GM19238 (cell line): ENCODE data around the gene SLFN13.
"Not testable (repeated sequence)": the region's sequence is repeated elsewhere in the genome, so short reads cannot be mapped to it uniquely, and the experiment has no call there.

Experiments
- DNase-seq: peaks from one replicate; pipeline ENCODE4 v3.0.0; 2011; ENCODE audit warnings: low spot score; ENCODE audit not compliant: insufficient read length

Gene SLFN13

DNA sequence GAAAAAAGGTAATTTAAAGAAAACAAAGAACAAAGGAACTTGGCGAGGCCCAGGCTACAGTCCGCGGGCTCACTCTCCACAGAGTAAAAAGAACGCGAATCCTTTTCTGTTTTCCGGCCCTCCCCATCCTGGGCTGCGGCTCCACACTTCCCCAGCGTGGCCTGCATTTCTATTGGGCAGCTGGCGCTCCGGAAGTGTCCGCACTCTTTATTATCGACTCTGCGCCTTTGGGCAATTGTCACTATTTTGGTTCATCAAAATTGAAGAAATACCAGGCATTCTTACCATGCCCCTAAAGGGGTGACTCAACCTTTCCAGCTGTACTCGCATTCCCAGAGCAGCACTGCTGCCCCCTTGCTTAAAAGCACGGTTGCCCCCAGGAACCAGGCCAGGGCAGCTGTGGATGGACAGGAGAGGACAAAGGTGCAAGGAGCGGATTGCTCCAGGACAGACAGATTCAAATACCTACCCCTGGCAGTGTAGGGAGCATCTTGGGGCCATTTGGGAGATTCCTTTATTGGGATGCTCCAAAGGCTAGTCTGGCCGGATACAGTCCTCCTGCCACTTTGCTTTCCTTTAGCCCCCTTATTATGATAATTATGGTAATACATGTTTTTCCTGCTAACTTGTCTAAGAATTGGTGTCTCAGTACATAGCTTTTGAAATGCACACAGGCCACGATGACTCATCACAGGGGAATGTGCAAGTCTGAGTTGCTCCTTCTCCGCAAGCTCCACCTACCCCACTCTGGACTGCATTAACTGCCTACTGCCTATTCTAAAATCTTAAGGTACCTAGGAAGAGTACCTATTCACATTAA is 15.3 kb downstream of the SLFN13 start:
- DNase-seq: peak; percentile 13

DNA sequence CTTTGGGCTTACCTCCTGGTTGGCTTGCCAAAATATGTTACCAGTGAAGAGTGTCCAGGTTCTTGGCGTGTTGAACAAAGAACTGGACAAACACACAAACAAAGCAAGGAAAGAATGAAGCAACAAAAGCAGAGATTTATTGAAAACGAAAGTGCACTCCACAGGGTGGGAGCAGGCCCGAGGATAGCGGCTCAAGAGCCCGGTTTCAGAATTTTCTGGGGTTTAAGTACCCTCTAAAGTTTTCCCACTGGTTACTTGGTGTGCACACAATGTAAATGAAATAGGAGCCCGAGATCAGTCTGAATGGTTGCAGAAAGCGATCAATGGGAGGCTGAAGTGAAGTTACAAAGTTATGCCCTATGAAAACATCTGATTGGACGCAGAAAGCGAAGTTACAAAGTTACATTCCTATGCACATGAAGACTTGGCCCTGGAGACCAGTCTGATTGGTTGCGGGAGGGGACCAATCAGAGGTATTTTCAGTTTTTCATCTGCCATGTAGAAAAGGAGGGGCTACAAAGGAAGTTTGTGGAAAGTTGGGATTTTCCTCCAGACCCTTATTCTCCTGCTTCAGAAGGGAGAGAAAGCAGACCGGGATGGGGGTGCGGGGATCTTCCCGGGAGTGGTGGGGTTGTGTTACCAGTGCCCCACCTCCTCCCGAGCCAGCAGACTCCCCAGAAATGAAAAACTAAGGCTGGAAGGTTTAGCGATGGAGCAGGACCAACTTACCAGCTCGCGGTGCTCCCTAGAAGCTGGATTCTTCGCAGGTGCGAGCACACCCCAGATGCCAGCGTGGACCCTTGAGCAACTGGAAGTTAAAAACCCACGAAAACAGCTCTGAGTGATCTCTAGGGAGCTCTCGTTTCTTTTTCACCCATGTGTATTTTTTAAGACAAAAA is 16.1 kb downstream of the SLFN13 start, which contains the start of gene SLFN12:
SLFN12 (minus strand) TSS at position 325 of the 899 bp plus-strand sequence. CDS start 9,472 bp downstream, outside the sequence.
- DNase-seq: peak; percentile 56

DNA sequence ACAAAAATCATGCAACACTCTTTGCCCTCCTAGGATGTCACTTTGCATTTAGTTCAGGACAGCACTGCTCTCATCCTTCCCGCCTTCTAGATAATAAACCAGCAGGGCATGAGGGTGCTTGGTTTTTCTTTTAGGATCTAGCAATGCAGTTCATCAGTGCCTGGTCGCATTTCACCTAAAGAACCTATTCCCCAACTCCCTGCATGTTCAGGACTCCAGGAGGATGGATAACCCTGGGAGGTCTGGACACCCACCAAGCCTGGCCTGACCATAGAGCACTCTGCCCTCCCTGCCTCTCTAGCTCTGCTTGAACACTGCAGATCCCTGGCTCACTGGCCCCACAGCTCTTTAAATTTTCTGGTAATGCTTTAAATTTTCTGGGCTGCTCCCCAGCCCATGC is 18.9 kb downstream of the SLFN13 start:
- no peak for DNase-seq

DNA sequence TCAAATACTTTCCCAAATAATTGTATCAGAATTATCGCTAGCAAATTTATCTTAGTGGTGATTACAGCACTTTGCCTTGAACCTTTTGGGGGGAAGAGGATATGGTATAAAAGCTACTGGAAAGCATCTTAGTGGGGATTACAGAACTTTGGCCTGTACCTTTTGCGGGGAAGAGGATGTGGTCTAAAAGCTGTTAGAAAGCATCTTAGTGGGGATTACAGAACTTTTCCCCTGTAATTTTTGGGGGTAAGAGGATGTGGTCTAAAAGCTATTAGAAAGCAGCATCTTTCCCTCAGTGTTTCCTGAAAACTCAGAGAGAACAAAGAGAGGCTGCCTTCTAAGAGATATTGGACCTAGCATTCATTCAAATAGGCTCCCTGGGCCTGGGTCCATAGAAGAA is 20.3 kb downstream of the SLFN13 start:
- DNase-seq: no peak

DNA sequence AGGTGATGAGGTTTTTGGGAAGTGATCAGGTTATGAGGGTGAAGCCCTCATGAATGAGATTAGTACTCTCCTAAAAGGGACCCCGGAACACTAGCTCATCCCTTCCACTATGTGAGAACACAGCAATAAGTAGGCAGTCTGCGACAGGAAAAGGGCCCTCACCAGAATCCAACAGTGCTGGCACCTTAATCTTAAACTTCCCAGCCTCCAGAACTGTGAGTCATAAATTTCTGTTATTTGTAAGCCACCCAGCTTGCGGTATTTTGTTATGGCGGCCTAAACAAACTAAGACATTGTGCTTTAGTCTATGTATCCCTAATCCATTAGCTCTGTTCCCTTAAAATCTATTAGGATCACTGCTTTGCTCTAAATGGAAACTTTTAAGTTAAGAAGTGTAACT is 24.8 kb downstream of the SLFN13 start:
- DNase-seq: no peak

DNA sequence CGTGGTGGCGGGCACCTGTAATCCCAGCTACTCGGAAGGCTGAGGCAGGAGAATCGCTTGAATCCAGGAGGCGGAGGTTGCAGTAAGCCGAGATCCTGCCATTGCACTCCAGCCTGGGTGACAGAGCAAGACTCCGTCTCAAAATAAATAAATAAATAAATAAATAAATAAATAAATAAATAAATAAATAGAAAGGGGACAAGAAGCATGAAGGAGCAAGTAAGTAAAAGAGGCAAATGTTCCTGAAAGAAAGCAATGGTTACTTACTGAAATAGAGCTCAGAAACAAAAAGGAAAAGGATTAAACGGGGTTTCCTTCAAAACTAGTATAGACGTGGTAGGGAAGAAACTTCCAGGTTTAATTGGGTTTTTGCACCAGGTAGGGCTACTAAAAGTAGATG is 27.5 kb downstream of the SLFN13 start:
- not testable (repeated sequence) for DNase-seq

DNA sequence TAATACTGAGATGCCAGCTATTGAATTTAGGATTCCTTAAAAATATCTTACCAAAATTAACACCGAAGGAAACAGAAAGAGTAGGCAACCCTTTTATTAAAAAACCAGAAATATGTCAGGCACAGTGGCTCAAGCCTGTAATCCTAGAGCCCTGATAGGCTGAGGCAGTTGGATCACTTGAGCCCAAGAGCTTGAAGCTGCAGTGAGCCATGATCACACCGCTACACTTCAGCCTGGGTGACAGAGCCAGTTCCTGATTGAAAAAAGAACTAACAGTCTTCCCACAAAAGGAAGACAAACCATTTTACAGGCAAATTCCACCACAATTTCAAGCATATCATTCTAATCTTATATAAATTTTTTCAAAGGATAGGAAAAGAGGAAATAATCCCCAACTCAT is 31.9 kb downstream of the SLFN13 start:
- no peak for DNase-seq

DNA sequence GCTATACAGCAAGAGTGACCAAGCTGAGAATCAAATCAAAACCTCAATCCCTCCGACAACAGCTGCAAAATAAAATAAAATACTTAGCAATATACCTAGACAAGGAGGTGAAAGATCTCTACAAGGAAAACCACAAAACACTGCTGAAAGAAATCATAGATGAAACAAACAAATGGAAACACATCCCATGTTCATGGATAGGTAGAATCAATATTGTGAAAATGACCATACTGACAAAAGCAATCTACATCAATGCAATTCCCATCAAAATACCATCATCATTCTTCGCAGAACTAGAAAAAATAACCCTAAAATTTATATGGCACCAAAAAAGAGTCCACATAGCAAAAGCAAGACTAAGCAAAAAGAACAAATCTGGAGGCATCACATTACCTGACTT is 33.9 kb downstream of the SLFN13 start:
- DNase-seq: not testable (repeated sequence)

DNA sequence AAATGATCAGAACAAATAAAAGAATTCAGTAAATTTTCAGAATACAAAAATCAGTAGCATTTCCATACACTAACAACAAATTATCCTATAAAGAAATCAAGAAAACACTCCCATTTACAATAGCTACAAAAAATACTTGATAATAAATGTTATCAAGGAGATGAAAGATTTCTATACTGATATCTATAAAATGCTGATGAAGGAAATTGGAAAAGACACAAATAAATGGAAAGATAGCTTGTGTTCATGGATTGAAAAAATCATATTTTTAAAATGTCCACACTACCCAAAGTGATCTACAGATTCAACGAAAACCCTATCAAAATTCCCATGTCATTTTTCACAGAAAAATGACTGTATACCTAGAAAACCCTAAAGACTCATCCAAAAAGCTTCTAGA is 34.3 kb downstream of the SLFN13 start:
- DNase-seq: no peak

DNA sequence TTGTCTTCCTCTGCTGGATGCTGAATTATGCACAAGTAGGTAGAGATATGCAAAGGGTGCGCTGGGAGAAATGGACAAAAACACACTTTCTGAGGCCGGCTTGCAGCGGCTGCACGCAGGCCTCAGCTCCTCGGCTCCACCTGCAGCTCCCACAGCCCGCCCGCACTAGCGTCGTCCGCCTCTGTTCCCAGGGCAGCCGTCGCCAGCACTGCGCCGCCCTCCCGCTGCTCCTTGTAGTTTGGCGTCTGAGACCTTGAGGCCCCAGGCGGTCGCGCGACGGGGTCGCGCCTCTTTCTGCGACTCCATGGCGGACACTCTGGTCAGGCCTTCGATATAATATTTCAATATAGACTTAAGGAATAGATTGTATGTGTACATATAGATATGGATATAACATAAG is 41.0 kb downstream of the SLFN13 start:
- no peak for DNase-seq

DNA sequence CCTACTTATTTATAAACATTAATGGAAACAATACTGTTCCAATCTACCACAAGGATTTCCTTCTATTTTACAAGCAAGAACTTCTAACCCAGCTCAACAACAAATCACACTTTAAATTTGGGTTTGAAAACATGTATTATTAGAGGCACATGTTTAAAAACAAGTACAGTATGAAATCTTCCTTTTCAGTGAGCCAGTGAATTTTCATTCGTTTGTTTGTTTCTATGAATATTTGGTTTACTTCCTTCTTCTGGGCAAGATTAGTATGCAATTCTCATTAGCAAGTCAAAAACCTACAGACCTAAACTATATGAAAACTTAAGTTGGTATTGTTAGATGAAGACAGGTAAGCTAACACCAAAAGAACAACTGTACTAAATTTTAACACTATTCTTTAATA is 42.0 kb downstream of the SLFN13 start:
- no peak for DNase-seq

DNA sequence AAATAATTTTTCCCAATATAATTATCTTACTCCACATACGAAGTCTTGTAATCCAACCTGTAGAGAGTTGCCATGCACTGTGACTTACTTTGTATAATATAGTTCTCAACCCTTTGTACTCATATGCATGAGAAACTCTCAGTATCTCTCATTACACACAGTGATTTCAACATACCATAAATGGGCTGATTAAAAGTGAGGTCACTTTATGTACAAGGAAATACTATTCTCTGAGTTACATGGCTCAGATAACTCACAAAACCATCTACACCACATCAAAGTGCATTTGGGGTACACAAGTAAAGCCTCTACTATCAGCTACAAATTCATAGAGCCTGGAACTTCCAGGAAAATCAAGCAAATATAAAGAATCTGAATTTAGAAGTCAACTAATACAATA is 44.2 kb downstream of the SLFN13 start:
- no peak for DNase-seq

DNA sequence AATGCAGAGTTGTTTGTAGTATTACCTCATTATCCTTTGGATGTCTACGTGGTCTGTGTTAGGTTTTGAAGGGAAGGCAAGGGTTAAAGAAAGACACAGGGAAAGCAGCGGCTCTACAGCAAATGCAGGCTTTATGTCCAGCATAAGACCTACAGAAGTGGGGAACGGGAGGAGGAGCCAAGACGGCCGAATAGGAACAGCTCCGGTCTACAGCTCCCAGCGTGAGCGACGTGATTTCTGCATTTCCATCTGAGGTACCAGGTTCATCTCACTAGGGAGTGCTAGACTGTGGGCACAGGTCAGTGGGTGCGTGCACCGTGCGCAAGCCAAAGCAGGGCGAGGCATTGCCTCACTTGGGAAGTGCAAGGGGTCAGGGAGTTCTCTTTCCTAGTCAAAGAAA is 54.8 kb downstream of the SLFN13 start:
- DNase-seq: not testable (repeated sequence)

DNA sequence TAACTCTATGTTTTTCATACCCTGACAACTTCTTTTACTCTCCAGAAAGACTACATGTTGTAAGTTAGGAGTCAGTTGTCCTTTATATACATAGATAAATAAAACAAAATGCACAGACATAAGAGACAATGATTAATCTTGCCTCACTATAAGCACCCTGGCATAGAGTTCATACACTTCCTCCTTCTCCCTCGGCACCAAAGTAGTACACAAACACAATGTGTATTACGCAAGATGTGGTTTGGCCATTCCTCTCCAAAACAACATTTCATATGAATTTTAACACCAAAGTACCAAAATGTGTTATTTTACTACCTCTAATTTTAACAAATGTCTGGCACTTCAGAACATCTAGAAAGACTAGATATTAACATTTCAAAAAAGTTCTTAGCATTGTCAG is 57.9 kb downstream of the SLFN13 start:
- no peak for DNase-seq

DNA sequence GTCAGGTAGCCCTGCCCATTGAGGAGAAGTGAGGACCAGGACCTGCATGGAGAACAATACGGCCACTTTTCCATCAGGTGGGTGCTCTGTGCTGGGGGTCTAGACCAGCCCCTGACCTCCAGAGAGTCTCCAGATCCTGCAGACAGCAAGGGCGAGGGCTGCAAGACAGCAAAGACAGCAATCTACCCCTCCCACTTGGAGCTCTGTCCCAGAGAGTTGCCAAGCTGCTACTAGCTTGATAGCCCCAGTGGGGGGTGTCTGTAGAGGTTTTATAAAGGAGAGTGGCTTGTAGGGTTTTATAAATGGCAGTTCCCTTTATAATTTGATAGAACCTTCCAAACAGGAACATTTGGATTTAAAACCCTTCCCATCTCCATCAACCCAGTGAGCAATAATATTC is 58.4 kb downstream of the SLFN13 start:
- no peak for DNase-seq

DNA sequence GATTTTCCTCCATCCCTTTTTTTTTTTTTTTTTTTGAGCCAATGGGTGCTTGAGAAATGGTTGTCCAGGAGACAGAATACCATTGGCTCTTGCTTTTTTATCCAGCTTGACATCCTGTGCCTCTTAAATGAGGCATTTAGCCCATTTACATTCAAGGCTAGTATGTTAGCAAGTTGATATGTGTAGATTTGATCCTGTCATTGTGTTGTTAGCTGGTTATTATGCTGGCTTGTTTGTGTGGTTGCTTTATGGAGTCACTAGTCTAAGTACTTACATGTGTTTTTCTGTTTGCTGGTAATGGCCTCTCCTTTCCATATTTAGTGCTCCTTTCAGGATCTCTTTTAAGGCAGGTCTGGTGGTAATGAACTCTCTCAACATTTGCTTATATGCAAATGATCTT is 61.1 kb downstream of the SLFN13 start:
- no peak for DNase-seq
